Endothelial cell of umbilical vein (primary cell): ENCODE results near the gene ALK. TPM values are rescaled to one million over a fixed set of nuclear protein-coding genes. Genes with fewer than 3 reads are reported as not detected.

Experiments used
- BruUV-seq: library from RNA; stranded (reverse); fragments of 400-500 nt; replicated peaks from 2 replicates; lab custom pipeline; 2021; lab: Mats Ljungman, UMichigan
- CTCF ChIA-PET: fragments of 300-600, 350-600 bp; sonication (Branson Sonifier 250); formaldehyde crosslinking; loops from one replicate; lab custom pipeline; 2021; ENCODE audit warnings: antibody characterized with exemption, inconsistent platforms; lab: Charles Lee
- POLR2A ChIA-PET: fragments of 300-600, 350-600 bp; sonication (Branson Sonifier 250); formaldehyde crosslinking; loops from one replicate; lab custom pipeline; 2021; ENCODE audit warnings: antibody characterized with exemption, inconsistent platforms; lab: Charles Lee
- DNase-seq: peaks from one replicate; pipeline ENCODE4 v3.0.0-alpha.2; 2011; ENCODE audit warnings: low read depth, low spot score
- FAIRE-seq: peaks from 2 replicates; lab custom pipeline; 2011; peaks lifted over from hg19 to GRCh38; lab: Jason Lieb, UNC
- H2AFZ ChIP-seq: 2 replicates; pipeline ENCODE4 v1.6.0; 2012; ENCODE audit warnings: low read depth, low read length, control low read depth, inconsistent platforms
- H3K27ac ChIP-seq: 2 replicates; pipeline ENCODE4 v1.5.1; 2011; ENCODE audit warnings: low read depth, mild to moderate bottlenecking, control low read depth, low read length, moderate library complexity; ENCODE audit not compliant: insufficient read depth
- H3K27me3 ChIP-seq, 2 experiments: 2 replicates each; pipeline versions ENCODE4 v1.6.0 to v1.6.1; 2011; ENCODE audit warnings: low read length in 2 of 2, mixed read lengths in 1 of 2; ENCODE audit not compliant: control insufficient read depth in 2 of 2, insufficient read depth in 2 of 2
- H3K36me3 ChIP-seq, 2 experiments: 2 replicates in 1 of 2; 3 replicates in 1 of 2; pipeline ENCODE4 v1.5.1; 2011; ENCODE audit warnings: low read length in 2 of 2, mild to moderate bottlenecking in 1 of 2, moderate library complexity in 1 of 2; ENCODE audit not compliant: control insufficient read depth in 2 of 2, insufficient read depth in 2 of 2; ENCODE audit errors: extremely low read depth in 1 of 2
- H3K4me1 ChIP-seq: 3 replicates; pipeline ENCODE4 v1.5.1; 2011; ENCODE audit warnings: mild to moderate bottlenecking, low read length; ENCODE audit not compliant: control insufficient read depth, insufficient read depth; ENCODE audit errors: extremely low read depth
- H3K4me2 ChIP-seq: 2 replicates; pipeline ENCODE4 v1.6.1; 2011; ENCODE audit warnings: low read length, control low read depth, mixed read lengths; ENCODE audit not compliant: insufficient read depth
- H3K4me3 ChIP-seq, 3 experiments: fragments of 200-600 bp in 1 of 3; sonication (generic), shearing (Covaris generic) in 1 of 3; replicated peaks in 1 of 3; 2 replicates each; pipeline ENCODE4 v1.5.1; 2011 to 2016; ENCODE audit warnings: control low read depth in 3 of 3, low read length in 3 of 3, mild to moderate bottlenecking in 2 of 3, inconsistent platforms in 1 of 3, low read depth in 1 of 3, moderate library complexity in 1 of 3; ENCODE audit not compliant: insufficient read depth in 1 of 3
- H3K79me2 ChIP-seq: 2 replicates; pipeline ENCODE4 v1.6.0; 2012; ENCODE audit warnings: low read length, inconsistent platforms; ENCODE audit not compliant: control insufficient read depth, insufficient read depth
- H3K9ac ChIP-seq: replicated peaks from 2 replicates; pipeline ENCODE3; 2011; ENCODE audit warnings: low read length, control low read depth; ENCODE audit not compliant: insufficient read depth; ENCODE audit errors: extremely low read depth
- H3K9me1 ChIP-seq: replicated peaks from 3 replicates; pipeline ENCODE4 v1.6.0; 2011; ENCODE audit warnings: mild to moderate bottlenecking, low read length; ENCODE audit not compliant: control insufficient read depth, insufficient read depth; ENCODE audit errors: extremely low read depth
- H3K9me3 ChIP-seq: replicated peaks from 2 replicates; pipeline ENCODE4 v1.5.1; 2012; ENCODE audit warnings: low read length, inconsistent platforms; ENCODE audit not compliant: control insufficient read depth, insufficient read depth
- H4K20me1 ChIP-seq: replicated peaks from 2 replicates; pipeline ENCODE3; 2011; ENCODE audit warnings: mild to moderate bottlenecking, low read length; ENCODE audit not compliant: control insufficient read depth, insufficient read depth; ENCODE audit errors: extremely low read depth
- EZH2 ChIP-seq: IDR thresholded peaks from 2 replicates; pipeline ENCODE4 v1.6.1; 2012; ENCODE audit warnings: borderline replicate concordance, low read depth, mild to moderate bottlenecking, moderate library complexity, low read length, inconsistent platforms; ENCODE audit not compliant: severe bottlenecking
- FOS ChIP-seq: IDR thresholded peaks from 2 replicates; pipeline ENCODE4 v1.6.1; 2011; ENCODE audit warnings: mild to moderate bottlenecking, low read length, moderate library complexity, borderline replicate concordance; ENCODE audit not compliant: insufficient read depth
- GATA2 ChIP-seq: IDR thresholded peaks from 2 replicates; pipeline ENCODE4 v1.7.0; 2011; ENCODE audit warnings: low read depth, mild to moderate bottlenecking, moderate library complexity, mixed read lengths, low read length; ENCODE audit not compliant: insufficient read length, insufficient read depth
- JUN ChIP-seq: IDR thresholded peaks from 2 replicates; pipeline ENCODE4 v1.6.1; 2011; ENCODE audit warnings: borderline replicate concordance, low read depth; ENCODE audit not compliant: insufficient read length, insufficient read depth
- MYC ChIP-seq: IDR thresholded peaks from one replicate; pipeline ENCODE4 v1.6.1; 2011; ENCODE audit warnings: mild to moderate bottlenecking, low read depth, low read length
- POLR2A ChIP-seq: IDR thresholded peaks from 2 replicates; pipeline ENCODE4 v1.6.1; 2012; ENCODE audit warnings: low read depth, mild to moderate bottlenecking, control low read depth, low read length
- POLR2AphosphoS5 ChIP-seq: IDR thresholded peaks from 2 replicates; pipeline ENCODE4 v1.6.1; 2012; ENCODE audit warnings: low read depth, mild to moderate bottlenecking, control low read depth, low read length, moderate library complexity; ENCODE audit not compliant: insufficient read depth
- dilution Hi-C: fragments of 300-500 bp; cut with MboI; formaldehyde crosslinking; loops from one replicate; pipeline ENCODE4 v1.15.0; 2019; ENCODE audit warnings: low sequenced_read_pairs; ENCODE audit not compliant: extremely low pct_ligation_motif_present
- intact Hi-C: fragments of 100-400 bp; cut with micrococcal nuclease; formaldehyde crosslinking; loops from one replicate; pipeline ENCODE4 v1.10.0; 2022
- polyA plus RNA-seq, 4 experiments: library from polyadenylated mRNA; depleted of rRNA in 3 of 4; stranded (reverse) in 3 of 4; unstranded in 1 of 4; fragments of >200 nt; gene quantifications; 2 replicates each; pipeline versions ENCODE4 v1.2.1 to v1.2.3, GENCODE V29; 2011 to 2012; ENCODE audit warnings: missing spikeins in 1 of 4
- total RNA-seq: library from RNA; stranded (reverse); gene quantifications from 2 replicates; pipeline ENCODE4 v1.2.3, GENCODE V29; 2021
- TF ChIP-seq, protein P1 (sequence below): IDR thresholded peaks from 2 replicates; pipeline ENCODE4 v1.6.1; 2011; ENCODE audit not compliant: insufficient read depth, insufficient read length
- TF ChIP-seq, protein P2 (sequence below), 2 donors: IDR thresholded peaks; 1 replicate in 1 of 2; 2 replicates in 1 of 2; pipeline ENCODE4 v1.5.1; 2011; ENCODE audit warnings: low read length in 2 of 2, mild to moderate bottlenecking in 2 of 2, moderate library complexity in 2 of 2, control low read depth in 1 of 2, inconsistent platforms in 1 of 2, low read depth in 1 of 2; ENCODE audit not compliant: insufficient read depth in 1 of 2; ENCODE audit errors: extremely low read depth in 1 of 2

The ALK gene
- total and polyA plus RNA-seq, 2 donors (not counting 3 experiments of a cell fraction or from before 2014, with no cell fraction given) = not detected

DNA sequence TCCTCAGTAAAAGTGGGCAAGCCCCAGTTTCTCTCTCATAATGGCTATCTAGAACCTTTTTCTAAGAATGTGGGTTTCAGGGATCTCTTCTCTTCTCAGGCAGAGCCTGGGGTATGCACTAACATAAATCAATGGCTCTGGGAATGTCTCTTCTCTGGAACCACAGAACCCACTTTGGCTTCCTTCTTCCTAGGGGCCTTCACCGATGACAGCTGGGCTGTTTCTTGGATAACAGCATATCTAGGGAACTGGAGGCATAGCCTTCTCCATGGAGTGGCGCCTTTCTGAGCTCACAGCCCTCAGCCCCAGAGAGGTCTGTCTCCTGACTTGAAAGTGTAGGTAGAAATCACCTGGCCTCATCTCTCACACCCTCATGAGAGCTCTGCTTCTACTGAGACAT lies 558.3 kb downstream of the ALK start:
- no TSS peak for BruUV-seq

More for the DNA sequence above, 558.3 kb downstream of the ALK start:
- no peak overlapping the region for H2AFZ ChIP-seq
- no peaks in the 10 kb centered on the region for H3K79me2 ChIP-seq
- POLR2A ChIA-PET = no interaction called here
- no peak for TF ChIP-seq GATA2
- no peak for TF ChIP-seq JUN
- no peak for TF ChIP-seq EZH2
- TF ChIP-seq, protein P1, sequence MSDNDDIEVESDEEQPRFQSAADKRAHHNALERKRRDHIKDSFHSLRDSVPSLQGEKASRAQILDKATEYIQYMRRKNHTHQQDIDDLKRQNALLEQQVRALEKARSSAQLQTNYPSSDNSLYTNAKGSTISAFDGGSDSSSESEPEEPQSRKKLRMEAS = no peak
- no peak for TF ChIP-seq POLR2AphosphoS5
- TF ChIP-seq, protein P2, sequence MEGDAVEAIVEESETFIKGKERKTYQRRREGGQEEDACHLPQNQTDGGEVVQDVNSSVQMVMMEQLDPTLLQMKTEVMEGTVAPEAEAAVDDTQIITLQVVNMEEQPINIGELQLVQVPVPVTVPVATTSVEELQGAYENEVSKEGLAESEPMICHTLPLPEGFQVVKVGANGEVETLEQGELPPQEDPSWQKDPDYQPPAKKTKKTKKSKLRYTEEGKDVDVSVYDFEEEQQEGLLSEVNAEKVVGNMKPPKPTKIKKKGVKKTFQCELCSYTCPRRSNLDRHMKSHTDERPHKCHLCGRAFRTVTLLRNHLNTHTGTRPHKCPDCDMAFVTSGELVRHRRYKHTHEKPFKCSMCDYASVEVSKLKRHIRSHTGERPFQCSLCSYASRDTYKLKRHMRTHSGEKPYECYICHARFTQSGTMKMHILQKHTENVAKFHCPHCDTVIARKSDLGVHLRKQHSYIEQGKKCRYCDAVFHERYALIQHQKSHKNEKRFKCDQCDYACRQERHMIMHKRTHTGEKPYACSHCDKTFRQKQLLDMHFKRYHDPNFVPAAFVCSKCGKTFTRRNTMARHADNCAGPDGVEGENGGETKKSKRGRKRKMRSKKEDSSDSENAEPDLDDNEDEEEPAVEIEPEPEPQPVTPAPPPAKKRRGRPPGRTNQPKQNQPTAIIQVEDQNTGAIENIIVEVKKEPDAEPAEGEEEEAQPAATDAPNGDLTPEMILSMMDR (IDR thresholded peaks at IDR 0.05; ENCODE audit: extremely low read depth in 1 of 2, insufficient read depth in 1 of 2, low read depth in 1 of 2, low read length in 2 of 2) = no peak
- TF ChIP-seq POLR2A = no peak
- TF ChIP-seq FOS = no peak
- no peak for TF ChIP-seq MYC
- DNase-seq (no peak), FAIRE-seq (no peak)
- H3K4me2 ChIP-seq = no peak overlapping the region
- no peaks in the 10 kb centered on the region for H3K4me1 ChIP-seq
- intact Hi-C loops = no loop called here
- no peaks in the 10 kb centered on the region for H3K9me1 ChIP-seq
- no peaks in the 10 kb centered on the region for H3K27me3 ChIP-seq
- H3K27ac ChIP-seq = no peak overlapping the region
- H3K36me3 ChIP-seq = no peaks in the 10 kb centered on the region
- no peaks in the 10 kb centered on the region for H3K9me3 ChIP-seq
- no peak overlapping the region for H3K9ac ChIP-seq
- CTCF ChIA-PET = no interaction called here
- H4K20me1 ChIP-seq = no peaks in the 10 kb centered on the region
- no peak overlapping the region for H3K4me3 ChIP-seq
- dilution Hi-C loops = no loop called here
